KBM-7 (cell line): ENCODE data around the gene TNS3.

Experiments
- DNase-seq: peaks from one replicate; pipeline ENCODE4 v3.0.0-alpha.2; 2015
- in situ Hi-C: fragments of 300-500 bp; cut with MboI; formaldehyde crosslinking; loops from 2 replicates; pipeline ENCODE4 v1.14.3; 2020; ENCODE audit warnings: low sequenced_read_pairs, low pct_unique_long_range_greater_than_20kb, mixed read lengths

Gene TNS3

DNA sequence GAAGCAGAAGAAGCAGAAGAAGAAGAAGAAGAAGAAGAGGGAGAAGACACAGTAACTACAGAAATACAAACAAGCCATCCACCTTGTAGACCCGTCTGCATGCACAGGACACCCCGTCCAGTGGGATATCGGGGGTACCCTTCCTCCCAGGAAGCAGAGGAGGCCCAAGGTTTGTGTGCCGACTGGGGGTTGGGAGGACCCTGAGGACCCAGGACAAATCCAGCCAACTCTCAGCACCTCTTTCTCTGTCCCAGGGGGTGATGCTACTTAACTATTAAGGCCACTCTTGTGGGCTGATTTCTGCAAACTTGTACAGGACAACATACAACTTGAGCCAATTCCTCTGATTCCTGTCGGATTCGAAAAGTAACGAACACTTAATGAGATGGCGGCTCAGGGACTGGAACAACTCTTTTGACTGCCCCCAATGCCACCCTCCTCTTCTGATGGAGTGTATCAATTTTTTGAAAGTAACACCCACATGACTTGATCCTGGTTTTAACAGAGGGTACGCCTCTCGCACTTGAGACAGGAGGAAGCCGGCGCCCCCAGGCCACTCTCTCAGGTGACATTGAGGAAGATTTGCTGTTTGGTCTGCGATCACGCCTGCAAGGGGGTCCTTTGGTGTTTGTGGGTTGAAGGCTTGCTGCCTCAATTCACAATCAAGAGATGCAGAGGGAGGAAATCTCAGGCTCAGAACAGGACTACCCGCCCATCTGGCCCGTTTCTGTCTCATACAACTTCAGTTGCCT lies 192.6 kb downstream of the TNS3 start:
- in situ Hi-C loops = no loop called here
- DNase-seq = no peak

DNA sequence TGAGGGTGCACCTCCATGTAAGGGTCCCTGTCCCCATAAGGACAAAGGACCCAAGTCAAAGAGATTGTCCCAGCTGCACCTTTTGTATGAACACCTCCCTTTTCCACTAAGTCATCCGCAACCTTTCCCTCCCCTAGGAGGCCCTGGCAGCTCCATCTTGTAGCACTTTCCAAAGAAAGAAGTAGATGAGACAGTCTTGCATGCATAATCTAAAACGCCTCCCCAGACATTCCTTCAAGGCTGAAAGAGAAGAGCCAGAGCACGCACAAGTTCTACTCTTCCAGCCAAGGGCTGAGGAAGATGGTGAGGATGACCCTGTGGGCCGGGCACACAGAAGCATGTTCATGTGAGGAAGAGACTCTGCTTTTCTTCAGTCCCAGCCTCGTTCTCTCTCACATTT lies 194.4 kb downstream of the TNS3 start:
- no peak for DNase-seq
- in situ Hi-C loops = no loop called here

DNA sequence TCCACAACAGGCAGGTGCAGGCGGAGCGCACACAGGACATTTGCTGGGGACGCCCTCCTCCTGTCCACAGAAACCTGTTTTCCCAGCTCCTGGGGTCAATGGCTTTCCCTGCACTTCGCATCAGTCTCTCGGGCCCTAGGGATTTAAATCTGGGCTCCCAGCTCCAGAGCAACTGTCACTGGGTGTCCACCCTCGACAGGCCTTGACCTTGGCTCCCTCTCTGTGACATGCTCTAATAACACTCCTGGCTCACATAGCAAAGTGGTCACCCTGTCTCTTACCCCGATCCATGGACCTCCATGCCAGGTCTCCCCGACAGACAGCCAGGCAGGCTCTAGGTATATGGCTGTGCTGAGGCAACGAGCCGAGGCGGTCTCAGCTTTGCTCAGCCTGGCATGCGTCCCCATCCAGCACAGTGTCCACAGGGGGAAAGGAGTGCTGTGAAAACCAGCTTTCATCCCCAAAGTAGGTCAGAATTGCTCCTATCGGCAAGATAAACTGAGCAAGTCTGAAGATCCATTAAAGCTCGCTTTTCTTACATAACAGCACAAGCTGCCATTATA lies 195.6 kb downstream of the TNS3 start:
- DNase-seq = no peak
- in situ Hi-C loops = no loop called here

DNA sequence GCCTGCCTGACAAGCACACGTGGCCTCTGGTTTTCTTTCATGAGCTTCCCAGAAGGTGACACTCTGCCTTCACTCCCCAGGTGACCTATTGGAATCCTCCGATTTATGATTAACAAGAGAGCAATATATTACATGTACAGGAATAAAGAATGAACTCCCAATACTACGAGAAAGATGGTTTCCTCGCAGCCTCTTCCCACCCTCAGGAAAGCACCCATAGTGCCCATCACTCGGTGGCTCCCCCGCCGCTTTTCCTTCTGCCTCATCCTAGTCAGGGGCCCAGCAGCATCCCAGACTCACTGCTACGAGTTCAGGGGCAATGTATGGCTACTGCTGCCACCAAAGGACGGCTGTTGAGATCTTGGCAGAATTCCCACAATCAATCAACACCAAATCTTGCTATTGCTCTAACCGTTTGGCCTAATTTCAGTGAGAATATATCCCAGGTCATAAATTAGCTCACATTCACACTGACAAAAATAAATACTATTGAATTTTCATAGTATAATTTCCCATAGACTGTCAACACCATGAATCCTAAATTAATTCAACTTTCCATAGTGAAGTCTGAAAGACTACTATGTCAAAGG lies 196.3 kb downstream of the TNS3 start:
- DNase-seq = no peak
- in situ Hi-C loops = no loop called here

DNA sequence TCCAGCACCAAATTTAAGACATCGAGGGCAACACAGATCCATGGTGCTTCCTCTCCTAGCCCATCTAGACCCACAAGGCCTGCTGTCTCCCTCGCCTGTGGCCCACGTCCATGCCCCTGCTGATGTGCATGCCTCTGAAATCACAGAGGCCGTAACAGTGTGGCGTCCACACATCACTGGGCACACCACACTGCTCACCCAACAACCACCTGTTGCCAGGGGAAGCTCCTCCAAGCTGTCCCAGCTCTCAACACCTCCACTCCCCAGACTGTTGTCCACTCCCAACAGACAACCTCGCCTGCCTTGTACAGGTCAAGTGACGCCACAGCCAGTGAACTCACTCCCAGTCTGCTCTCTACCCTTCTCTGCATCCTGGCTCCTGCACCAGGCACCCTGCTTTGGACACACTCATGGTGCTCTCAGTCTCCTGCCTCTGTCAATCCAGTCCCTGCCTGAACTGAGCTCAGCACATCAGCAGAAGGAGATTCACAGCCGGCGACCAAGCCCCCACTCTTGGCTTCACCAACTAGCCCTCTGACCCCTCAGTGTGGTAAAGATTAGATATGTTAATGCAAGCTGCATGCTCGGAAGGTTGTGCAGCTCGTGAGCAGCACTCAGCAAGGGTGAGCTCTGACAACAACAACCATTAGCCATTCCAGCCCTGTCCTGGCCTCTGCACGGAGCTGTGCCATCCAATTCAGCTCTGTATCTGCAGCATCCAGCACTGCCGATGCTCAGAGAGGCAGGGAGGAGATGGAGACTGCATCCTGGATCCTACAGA lies 197.0 kb downstream of the TNS3 start:
- no peak for DNase-seq
- in situ Hi-C loops = no loop called here

DNA sequence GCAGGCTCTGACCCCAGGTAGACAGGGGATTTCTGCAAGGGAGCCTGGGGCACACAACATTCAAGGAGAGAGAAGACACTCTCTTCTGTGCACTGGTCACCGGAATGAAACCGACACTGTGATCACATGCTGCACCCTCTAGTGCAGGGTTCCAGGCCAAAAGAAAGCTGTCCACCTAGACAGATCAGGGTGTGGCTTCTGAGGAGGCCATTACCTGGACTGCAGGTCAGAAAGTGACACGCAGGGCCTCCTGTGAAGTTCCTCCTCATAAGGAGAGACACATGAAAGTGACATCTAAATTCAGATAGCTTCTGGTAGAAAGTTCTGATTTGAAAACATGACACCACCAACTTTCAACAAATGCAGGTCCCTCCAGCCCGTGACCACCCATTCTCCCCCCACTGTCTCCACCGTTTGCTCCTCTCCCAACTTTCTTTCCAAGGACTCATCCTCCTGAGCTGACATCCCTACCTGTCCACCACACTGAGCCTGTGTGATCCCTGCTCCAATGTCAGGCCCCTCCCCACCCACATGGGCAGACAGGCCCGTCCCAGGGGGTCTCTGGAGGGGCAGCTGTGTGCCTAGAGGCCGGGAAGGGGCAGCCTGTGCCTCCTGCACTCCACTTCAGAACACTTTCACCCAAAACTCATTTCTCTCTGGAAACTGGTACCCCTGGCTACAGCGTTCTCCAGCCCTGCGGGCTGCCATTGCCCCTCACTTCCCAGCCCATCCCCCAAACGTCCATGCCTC lies 198.0 kb downstream of the TNS3 start:
- in situ Hi-C loops = no loop called here
- no peak for DNase-seq

DNA sequence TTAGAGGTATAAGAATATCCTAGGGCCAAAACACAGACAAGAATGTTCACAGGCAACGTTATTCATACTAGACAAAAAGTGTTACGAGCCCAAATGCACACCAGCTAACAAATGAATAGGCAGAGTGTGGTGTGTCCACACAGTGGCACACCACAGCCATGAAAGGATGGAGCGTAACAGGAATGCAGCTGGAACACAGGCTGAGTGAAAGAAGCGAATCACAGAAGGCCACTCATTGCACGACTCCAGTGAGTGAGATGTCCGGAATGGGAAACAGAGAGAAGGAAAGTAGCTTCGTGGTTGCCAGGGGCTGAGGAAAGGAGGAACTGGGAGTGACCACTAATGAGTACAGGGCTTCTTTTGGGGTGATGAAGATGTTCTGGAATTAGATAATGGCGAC lies 198.8 kb downstream of the TNS3 start:
- no peak for DNase-seq
- in situ Hi-C loops = no loop called here

DNA sequence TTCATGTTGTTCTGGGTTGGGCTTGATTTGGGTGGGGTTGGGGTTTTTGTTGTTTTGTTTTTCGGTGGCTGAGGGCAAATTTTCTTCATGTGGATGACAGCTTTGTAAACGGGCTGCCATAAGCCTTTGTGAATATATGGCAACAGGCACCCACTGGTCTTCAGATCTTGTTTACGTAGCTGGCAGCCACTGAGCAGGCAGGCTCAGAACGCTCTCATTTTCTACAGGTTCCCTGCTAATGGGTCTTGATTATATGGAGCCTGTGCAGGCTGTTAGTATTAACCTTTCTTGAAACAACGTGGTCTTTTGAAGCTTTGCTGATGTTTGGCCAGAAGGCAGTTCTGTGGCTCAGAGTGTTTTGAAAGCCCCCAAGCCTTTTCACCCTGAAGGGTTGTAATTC lies 199.7 kb downstream of the TNS3 start:
- in situ Hi-C loops = no loop called here
- no peak for DNase-seq

DNA sequence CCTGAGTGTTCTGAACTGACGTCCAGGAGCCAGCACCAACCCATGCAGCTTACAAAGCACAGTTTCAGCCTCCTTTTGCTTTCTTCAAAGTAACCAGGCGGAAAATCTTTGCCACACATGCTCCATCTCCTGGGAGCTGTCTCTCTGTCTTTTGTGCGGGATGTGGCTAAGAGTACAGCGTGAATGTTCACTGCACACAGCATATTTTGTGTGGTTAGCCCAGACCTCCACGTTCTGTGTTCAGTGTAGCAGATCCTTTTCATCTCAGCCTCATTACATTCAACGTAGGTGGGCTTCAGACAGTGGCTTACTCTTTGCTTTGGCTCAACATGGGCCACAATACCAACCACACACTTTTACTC lies 200.8 kb downstream of the TNS3 start:
- no peak for DNase-seq
- in situ Hi-C loops = no loop called here

DNA sequence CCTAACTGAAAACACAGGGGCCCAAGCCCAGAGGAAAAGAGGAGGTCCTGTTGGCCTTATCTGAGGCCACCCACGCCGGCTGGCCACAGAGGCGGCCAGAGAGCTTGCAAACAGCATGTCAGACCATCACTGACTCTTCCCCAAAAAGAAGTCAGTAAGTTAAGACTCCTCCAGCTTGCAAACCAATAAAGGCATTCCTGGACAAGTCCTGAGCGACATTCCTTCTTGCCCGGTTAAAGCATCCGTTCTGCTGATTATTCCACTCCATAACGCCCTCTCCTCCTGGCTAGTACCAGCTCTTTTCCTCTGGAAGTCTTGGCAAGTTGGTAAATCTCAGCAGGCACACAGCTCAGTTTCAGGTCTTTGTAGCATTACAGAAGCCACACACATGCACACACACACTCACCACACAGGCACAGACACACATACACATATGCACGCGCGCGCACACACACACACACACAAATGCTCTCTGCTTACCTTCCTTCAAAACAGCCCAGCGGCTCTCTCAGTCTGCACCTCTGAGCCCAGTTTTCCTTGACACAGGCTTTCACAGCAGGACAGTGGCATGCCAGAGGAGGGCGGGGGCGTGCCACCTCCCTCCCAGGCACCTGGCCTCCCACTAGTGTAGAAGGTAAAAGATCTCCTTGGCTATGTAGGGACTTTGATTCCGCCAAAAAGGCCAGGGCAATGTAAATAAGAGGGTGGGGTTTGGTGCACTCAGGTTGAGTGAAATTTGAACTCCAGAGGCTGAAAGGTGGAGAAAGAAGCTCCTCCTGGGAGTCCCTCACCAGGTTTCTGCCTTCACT lies 201.4 kb downstream of the TNS3 start:
- in situ Hi-C loops = no loop called here
- no peak for DNase-seq

DNA sequence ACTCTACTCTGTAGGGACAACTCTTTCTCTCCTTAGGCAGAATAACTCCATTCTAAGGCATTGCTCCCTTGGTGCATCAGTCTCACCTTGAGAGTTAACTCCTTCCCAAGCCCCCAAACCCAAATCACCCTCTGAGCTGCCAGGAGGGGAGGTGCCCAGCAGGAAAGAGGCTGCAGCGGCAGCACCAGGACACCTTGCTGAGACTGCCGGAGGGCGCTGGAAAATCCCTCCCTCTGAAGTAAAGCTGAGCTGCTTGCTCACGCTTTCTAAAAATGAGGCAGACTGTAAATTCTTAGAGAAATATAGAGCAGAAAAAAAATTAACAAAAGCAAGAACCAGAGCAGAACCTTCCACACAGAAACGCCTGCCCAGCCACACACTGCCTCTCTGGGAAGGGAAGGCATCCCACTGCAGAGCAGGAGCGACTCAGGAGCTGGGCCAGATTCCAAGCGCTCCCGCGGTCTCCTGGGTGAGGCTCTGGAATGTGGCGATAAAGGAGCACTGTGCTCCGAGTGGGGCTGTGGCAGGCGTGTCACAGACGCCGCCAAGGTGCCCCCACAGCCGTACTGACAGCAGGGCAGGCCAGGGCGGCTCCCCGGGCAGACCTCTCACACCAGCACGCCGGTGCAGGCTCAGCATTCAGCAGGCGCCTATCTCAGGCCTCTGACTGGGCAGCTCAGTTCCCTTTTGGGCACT lies 202.1 kb downstream of the TNS3 start:
- DNase-seq = no peak

DNA sequence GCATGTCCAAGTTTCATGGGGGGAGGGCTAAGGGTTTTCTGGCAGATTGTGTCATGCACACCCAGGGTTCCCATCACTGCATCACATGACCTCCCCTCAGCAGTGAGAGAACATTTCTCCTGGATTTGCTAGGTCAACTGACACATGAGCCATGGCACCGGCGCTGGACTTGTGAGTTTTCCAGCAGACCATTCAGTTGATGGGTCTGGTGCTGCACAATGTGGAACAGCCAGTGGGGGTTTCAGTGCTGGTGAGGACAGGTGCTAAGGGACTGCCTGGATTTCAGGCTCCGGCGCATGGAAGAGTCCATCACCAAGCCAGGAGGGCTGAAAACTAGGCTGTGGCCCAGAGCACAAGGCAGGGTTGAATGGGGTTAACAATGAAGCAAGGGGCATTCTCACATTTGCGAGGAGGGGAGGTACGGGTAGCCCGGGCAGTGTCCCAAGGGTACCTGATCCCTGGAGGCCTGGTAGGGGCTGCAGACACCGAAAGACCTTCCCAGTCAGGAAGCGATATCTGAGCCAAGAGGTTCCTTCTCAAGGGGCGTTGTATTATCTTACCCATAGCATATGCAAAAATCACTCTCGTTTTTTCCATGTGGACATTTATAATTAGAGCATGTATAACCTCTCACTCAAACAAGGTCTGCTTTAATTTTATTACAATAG lies 203.0 kb downstream of the TNS3 start:
- no peak for DNase-seq
- in situ Hi-C loops = no loop called here

More for the DNA sequence above, 202.1 kb downstream of the TNS3 start:
- in situ Hi-C loops = no loop called here

DNA sequence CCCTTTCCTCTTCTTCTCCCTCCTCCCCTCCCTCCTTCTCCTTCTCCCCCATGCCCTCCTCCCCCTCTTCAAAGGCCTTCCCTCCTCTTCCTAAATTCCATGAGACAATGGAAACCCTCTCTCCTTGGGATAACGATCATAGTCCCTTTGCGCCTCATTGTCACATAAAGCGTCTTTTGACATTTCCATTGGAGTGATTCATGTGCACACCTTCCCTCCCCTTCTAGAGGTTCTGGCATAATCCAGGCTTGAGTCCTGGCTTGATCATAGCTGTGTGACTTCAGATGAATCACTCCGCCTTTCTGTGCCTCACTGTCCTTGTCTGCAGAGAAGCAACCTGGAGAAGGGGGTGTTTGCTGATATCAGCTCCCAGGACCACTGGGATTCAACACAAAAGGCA lies 204.2 kb downstream of the TNS3 start:
- in situ Hi-C loops = no loop called here
- DNase-seq = no peak

DNA sequence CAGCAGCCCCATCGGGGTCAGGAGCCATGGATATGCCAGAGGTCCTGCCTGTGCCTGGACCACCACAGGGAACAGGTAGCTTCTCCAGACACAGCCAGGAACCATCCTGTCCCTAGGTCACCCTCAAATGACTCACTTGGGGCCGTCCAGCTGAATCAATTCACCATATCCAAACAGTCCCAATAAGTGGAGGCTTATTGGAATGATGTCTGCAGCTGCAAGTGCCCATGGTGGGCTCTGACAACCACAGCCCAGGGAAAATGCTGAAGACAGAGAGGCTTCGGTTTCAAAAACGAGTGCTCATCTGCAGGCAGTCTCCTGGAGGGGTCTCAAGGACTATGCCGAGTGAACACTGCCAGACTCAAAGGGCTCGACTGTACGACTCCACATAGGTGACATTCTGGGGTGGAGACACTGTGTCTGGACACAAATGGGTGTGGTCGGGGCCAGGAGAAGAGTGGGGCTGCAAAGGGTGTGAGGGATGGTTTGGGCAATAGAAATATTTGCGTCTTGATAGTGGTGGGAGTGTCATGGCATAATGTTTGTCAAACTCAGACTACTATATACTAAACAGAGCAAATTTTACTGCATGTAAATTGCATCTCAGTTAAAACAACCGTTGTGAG lies 204.8 kb downstream of the TNS3 start:
- no peak for DNase-seq
- in situ Hi-C loops = no loop called here

DNA sequence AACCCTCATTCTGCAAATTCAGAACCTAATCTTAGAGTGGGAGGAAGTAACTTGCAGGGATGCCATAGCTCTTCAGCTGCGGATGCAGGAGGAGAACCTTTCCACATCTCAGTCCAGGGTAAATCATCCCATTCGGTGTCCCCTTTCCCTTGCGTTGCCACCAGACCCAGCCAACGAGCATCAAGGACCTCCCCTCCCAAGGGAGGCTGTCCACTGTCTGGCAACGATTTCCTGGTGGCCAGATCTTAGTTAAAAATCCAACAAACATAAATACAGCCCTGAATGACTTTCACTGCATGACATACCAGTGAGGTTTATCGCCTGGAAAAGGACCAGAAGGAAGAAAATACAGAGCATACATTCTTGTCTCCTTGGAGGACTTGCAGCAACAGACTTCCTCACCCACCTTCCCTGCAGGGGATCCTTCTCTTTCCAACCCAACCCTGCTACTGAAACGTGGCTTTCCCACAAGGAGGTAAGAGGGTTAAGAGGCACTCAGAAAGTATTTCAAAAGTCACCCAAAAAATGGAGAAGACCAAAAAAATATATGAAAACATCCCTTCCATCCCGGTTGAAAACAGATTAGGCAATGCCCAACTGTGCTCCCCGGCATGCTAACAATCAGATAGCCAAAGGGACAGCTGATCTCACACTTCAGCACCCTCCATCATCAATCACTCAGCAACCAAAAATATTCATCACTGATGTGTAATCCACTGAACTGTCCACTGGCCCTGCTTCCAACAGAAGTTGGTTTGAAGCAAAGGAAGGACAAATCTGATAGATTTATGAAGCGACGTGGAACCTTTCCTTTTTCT lies 206.6 kb downstream of the TNS3 start:
- DNase-seq = no peak
- in situ Hi-C loops = no loop called here

DNA sequence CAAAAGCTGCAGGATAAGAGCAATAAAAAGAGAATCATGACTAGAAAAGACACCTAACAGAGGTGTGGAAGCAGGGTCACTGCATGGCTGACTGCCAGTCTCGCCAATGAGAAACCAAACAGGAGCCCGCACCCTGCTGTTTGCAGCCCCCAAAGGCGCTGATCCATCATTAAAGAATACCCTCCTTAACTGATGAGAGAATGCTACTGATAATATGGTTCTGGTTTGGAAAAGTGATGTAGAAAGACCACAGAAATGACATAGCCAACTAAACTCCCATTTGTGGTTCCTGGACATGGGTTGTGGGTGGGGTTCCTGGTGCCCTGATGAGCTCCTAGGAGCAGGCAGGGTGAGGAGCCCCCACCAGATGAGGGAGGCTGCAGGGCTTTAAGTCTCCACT lies 207.4 kb downstream of the TNS3 start:
- DNase-seq = no peak
- in situ Hi-C loops = no loop called here
